HAP-1 (cell line): ENCODE measurements around the gene PMEPA1.

Experiments used
- DNase-seq, 2 experiments: peaks; one replicate each; pipeline ENCODE4 v3.0.0-alpha.2; 2016 to 2020; ENCODE audit warnings: low spot score in 2 of 2
- H3K27me3 ChIP-seq: fragments of 250-450 bp; sonication (Bioruptor Pico); 2 replicates; pipeline ENCODE4 v1.5.1; 2020; ENCODE audit warnings: low read depth, mild to moderate bottlenecking, moderate library complexity
- H3K36me3 ChIP-seq: fragments of 250-450 bp; sonication (Bioruptor Pico); replicated peaks from 2 replicates; pipeline ENCODE4 v1.5.1; 2020; ENCODE audit warnings: mild to moderate bottlenecking
- H3K4me1 ChIP-seq: fragments of 250-450 bp; sonication (Bioruptor Pico); 2 replicates; pipeline ENCODE4 v1.5.1; 2020; ENCODE audit warnings: mild to moderate bottlenecking
- H3K4me3 ChIP-seq: fragments of 250-450 bp; sonication (Bioruptor Pico); 2 replicates; pipeline ENCODE4 v1.5.1; 2020; ENCODE audit warnings: mild to moderate bottlenecking, moderate library complexity
- H3K9me3 ChIP-seq: fragments of 250-450 bp; sonication (Bioruptor Pico); 2 replicates; pipeline ENCODE4 v1.5.1; 2020; ENCODE audit warnings: mild to moderate bottlenecking, moderate library complexity
- in situ Hi-C: fragments of 300-500 bp; cut with MboI; formaldehyde crosslinking; loops from 3 replicates; pipeline ENCODE4 v1.14.3; 2020; ENCODE audit warnings: low sequenced_read_pairs, inconsistent platforms, mixed read lengths

The PMEPA1 gene

DNA sequence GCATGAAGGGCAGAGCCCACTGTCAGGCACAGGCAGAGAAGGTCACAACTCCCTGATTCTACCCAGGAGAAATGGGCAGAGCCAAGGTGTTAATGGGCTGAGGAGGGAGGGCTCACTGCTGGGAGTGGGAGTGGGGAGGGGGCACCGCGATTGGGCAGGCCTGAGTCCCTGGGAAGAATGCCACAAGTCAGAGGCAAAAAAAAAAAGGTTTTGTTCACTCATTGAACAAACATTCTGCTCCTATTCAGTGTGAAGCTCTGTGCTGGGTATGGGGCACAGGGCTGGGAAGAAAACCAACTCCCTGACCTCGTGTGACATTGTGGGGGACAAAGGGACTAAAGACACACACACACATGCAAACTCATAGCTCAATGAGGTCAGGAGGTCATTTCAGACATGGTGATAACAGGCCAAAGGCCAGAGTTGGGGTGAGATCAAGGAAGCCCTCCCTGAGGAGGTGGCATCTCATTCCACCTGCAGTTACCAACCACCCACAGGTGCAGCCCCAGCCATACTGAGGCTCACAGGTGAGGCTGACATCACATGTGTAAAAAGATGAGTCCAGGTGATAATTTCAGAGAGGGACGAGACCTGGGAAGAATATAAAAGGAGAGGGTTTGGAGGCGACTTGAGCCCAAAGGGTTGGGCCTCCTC, 3.2 kb upstream of the PMEPA1 start:
- H3K9me3 ChIP-seq: no peaks in the 10 kb centered on the region
- no peak overlapping the region for H3K4me3 ChIP-seq
- H3K36me3 ChIP-seq: no peaks in the 10 kb centered on the region
- no peak for DNase-seq
- H3K4me1 ChIP-seq: peaks cover 5% of the 10 kb centered on the region
- no peaks in the 10 kb centered on the region for H3K27me3 ChIP-seq
- in situ Hi-C loops: no loop called here

DNA sequence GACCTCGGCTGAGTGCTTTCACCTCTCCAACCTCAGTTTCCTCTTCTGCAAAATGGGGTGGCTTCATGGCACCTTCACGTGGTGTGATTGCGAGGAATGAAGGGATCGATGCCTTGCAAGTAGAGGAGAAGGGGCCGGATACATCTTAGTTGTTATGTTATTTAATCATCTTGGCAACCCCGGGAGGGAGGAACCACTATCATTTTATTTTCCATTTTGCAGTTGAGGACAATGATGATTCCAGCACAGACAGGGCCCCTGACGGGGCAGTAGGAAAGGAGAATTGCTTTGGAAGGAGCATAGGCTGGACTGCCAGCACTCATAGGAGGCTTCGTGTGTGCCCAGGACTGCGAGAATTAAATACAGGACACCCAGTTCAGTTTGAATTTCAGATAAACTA, 2.5 kb upstream of the PMEPA1 start:
- no peaks in the 10 kb centered on the region for H3K9me3 ChIP-seq
- peaks cover 3% of the 10 kb centered on the region; the same call in 1 of the 2 replicates for H3K4me1 ChIP-seq

GRCh38 chr20:57711826-57712225, 2.0 kb upstream of the PMEPA1 start:
- no peaks in the 10 kb centered on the region for H3K9me3 ChIP-seq

More for the DNA sequence above, 2.5 kb upstream of the PMEPA1 start:
- H3K4me3 ChIP-seq: no peak overlapping the region
- DNase-seq: no peak
- no peaks in the 10 kb centered on the region for H3K27me3 ChIP-seq
- no peaks in the 10 kb centered on the region for H3K36me3 ChIP-seq
- in situ Hi-C loops: no loop called here

DNA sequence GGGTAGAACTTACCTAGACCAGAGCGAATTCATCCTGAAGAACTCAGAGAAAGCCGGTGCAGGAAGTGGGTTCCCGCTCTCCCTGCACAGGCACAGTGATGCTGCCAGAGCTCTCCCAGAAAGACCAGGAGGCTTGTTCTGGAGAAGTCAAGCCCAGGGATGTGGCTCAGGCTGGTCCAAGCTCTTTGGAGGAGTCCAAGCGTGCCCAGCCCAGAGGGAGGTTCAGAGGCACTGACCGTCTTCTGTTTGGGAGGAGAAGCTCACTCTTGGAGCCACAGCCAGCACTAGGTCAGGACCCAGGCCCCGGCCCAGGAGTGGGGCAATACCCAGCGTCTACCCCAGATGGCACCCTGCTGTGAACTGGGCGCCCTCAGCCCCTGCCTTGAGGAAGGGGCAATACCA, 1.5 kb upstream of the PMEPA1 start:
- Histone ChIP-seq H3K36me3 (no peaks in the 10 kb centered on the region), H3K9me3 (no peaks in the 10 kb centered on the region), H3K27me3 (no peaks in the 10 kb centered on the region), H3K4me3 (no peak overlapping the region), H3K4me1 (peaks cover 3% of the 10 kb centered on the region; the same call in 1 of the 2 replicates)
- DNase-seq: no peak
- in situ Hi-C loops: no loop called here

More at GRCh38 chr20:57711826-57712225, 2.0 kb upstream of the PMEPA1 start:
- H3K27me3 ChIP-seq: no peaks in the 10 kb centered on the region
- peaks cover 3% of the 10 kb centered on the region; the same call in 1 of the 2 replicates for H3K4me1 ChIP-seq
- in situ Hi-C loops: no loop called here
- no peak for DNase-seq
- H3K36me3 ChIP-seq: no peaks in the 10 kb centered on the region
- H3K4me3 ChIP-seq: no peak overlapping the region

- in situ Hi-C loops: no loop called here
- Histone ChIP-seq H3K9me3 (no peaks in the 10 kb centered on the region), H3K27me3 (no peaks in the 10 kb centered on the region), H3K4me1 (peaks cover 3% of the 10 kb centered on the region; the same call in 1 of the 2 replicates), H3K4me3 (peak overlapping the region; percentile 52), H3K36me3 (no peaks in the 10 kb centered on the region)
- no peak for DNase-seq
Measured at GRCh38 chr20:57710841-57711240, 1.0 kb upstream of the PMEPA1 start.

DNA sequence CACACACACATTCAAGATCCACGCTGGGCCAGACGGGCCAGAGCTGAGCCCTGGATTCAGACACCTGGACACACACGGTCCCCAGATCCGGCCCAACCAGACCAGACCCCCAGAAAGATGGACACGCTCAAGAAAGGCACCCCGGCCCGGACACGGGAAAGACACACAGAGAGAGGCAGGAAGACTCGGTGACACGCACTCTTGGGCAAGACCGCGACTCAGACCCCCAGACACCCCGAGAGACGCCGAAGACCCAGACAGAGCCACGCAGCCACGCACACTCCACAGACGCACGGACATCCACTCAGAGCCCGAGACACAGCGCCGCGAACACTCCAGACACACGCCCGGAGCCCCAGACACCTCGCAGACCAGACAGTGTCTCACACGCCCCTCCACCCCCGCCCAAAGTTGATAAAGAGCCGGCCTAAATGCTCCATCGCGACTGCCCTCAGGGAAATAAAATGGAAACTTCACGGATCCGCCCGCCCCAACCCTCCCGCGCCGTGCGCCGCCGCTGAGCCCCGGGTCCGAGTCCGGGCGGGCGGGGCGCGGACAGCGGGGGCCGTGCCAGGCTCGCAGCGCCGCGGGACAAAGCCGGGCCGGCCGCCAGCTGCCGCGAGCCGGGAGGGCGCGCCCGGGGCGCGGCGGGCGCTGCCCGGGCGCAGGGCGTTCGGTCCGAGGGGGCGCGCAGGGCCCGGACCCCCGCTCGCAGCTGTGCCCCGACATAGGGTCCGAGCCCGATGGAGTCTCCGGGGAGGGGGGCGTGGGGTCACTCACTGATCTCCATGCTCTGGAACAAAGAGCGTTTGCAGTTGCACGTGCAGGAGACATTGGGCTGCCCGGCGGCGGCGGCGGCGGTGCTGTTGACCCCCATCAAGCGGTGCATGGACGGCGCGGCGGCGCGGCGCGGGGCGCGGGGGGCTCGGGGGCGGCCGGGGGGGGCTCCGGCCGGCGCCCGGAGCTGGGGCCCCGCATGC, 831 bp downstream of the PMEPA1 start:
- Histone ChIP-seq H3K4me3 (peak overlapping the region; percentile 41), H3K4me1 (peaks cover 3% of the 10 kb centered on the region; the same call in 1 of the 2 replicates), H3K36me3 (no peaks in the 10 kb centered on the region), H3K27me3 (no peaks in the 10 kb centered on the region), H3K9me3 (no peaks in the 10 kb centered on the region)
- in situ Hi-C loops: no loop called here
- peak in 1 of 2 experiments; percentile 28 for DNase-seq

DNA sequence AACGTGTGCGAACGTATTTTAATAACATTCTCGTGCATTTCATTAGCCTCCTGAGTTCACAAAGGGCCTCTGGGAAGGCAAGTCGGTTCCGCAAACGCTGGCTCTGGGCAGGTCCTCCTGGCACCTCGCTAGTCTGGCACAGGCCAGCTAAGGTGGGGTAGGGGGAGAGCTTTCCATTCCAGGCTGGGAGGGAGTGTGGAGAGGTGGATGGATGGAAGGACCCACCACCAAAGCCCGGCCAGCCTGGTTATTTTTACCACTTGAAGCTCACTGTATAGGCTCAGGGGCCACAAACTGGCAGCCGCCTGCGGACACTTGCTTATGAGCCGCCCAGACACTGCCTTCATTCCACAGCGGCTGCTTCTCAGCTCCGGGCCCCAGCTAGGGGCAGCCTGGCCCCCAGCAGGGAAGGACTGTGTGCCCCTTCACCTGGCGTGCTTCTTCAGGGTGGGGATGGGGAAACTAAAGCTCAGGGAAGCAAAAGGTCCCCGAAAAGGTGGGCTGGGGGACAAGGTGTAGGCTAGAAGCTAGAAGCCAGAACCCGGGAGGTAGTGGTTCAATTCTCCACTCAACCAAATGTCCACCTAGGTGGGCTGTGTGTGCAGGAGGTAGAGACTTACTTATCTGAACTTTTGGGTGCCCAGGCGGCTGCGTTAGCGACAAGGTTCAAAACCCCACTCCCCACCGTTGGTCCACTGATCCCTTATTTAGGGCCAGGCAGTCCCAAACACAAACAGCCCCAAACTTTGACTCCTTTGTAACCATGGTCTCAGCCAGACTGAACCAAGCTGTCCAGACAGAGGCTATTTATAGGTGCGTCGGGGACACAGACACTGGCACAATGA, 1.7 kb downstream of the PMEPA1 start:
- H3K4me1 ChIP-seq: peaks cover 3% of the 10 kb centered on the region; the same call in 1 of the 2 replicates
- DNase-seq: no peak
- H3K4me3 ChIP-seq: peak overlapping the region; percentile 41
- in situ Hi-C loops: no loop called here
- no peaks in the 10 kb centered on the region for H3K9me3 ChIP-seq
- H3K27me3 ChIP-seq: no peaks in the 10 kb centered on the region
- H3K36me3 ChIP-seq: no peaks in the 10 kb centered on the region

DNA sequence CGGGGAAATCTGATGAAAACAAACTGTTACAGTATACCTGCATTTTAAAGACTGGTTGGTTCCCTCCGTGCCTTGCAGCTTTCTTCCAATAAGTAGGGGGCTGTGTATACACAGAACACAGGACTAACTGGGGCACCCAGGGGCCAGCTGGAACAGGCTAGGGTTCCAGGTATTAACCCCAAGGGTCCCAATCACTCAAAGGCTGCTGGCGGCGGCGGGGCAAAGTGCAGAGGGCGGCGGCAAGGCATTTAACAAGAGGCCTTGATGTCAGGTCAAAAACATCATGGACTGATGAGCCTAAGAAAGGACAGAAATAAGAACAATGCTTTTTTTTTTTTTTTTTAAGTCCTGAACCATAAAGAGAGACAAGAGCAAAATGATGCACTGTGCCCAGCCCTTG, 2.5 kb downstream of the PMEPA1 start:
- no peaks in the 10 kb centered on the region for H3K27me3 ChIP-seq
- H3K4me1 ChIP-seq: peaks cover 3% of the 10 kb centered on the region; the same call in 1 of the 2 replicates
- H3K9me3 ChIP-seq: no peaks in the 10 kb centered on the region
- no peaks in the 10 kb centered on the region for H3K36me3 ChIP-seq
- DNase-seq: no peak
- no peak overlapping the region for H3K4me3 ChIP-seq
- in situ Hi-C loops: no loop called here

- DNase-seq: no peak
- in situ Hi-C loops: no loop called here
- Histone ChIP-seq H3K9me3 (no peaks in the 10 kb centered on the region), H3K27me3 (no peaks in the 10 kb centered on the region), H3K4me3 (no peak overlapping the region), H3K36me3 (no peaks in the 10 kb centered on the region), H3K4me1 (no peaks in the 10 kb centered on the region)
Measured at GRCh38 chr20:57705127-57705899, 4.5 kb downstream of the PMEPA1 start.

- Histone ChIP-seq H3K4me3 (no peak overlapping the region), H3K36me3 (no peaks in the 10 kb centered on the region), H3K9me3 (no peaks in the 10 kb centered on the region), H3K27me3 (no peaks in the 10 kb centered on the region), H3K4me1 (no peaks in the 10 kb centered on the region)
- in situ Hi-C loops: no loop called here
- DNase-seq: no peak
Measured at GRCh38 chr20:57704245-57704644, 5.6 kb downstream of the PMEPA1 start.

DNA sequence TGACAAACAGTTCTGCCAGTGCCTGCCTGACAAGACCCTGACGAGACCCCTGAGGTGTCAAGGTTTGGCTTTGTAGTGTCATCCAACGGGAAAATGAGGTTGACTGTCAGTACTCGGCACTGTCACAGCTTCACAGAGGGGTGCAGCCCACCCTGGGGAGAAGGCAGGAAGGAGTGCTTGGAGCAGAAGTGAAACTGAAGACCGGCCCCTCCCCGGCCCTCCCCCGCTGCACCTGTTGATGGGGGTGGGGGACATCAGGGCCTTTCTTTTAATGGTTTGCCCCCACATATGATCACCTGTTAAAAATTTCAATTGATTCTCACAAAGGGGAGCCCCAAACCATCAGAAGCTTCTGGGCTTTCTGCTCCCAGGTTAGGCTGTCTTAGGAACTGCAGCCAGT, 6.8 kb downstream of the PMEPA1 start:
- Histone ChIP-seq H3K4me3 (no peak overlapping the region), H3K4me1 (no peaks in the 10 kb centered on the region), H3K36me3 (no peaks in the 10 kb centered on the region), H3K27me3 (no peaks in the 10 kb centered on the region), H3K9me3 (no peaks in the 10 kb centered on the region)
- in situ Hi-C loops: no loop called here
- no peak for DNase-seq

- in situ Hi-C loops: no loop called here
- Histone ChIP-seq H3K36me3 (no peaks in the 10 kb centered on the region), H3K4me3 (no peak overlapping the region), H3K9me3 (no peaks in the 10 kb centered on the region), H3K27me3 (no peaks in the 10 kb centered on the region), H3K4me1 (no peaks in the 10 kb centered on the region)
- DNase-seq: no peak
Measured at GRCh38 chr20:57702521-57702920, 7.3 kb downstream of the PMEPA1 start.

- Histone ChIP-seq H3K4me3 (no peak overlapping the region), H3K36me3 (no peaks in the 10 kb centered on the region), H3K9me3 (no peaks in the 10 kb centered on the region), H3K27me3 (no peaks in the 10 kb centered on the region), H3K4me1 (no peaks in the 10 kb centered on the region)
- in situ Hi-C loops: no loop called here
- DNase-seq: no peak
Measured at GRCh38 chr20:57702091-57702490, 7.7 kb downstream of the PMEPA1 start.
